Subcutaneous abdominal adipose tissue (tissue), 5 donors: ENCODE results near the gene KIF24.

ENCODE experiments used
- H3K27ac ChIP-seq: one replicate; pipeline ENCODE4 v1.7.0; 2013; ENCODE audit warnings: low read depth, mild to moderate bottlenecking, inconsistent platforms, low read length, moderate library complexity
- H3K27me3 ChIP-seq, 5 donors: one replicate each; pipeline ENCODE4 v1.7.0; 2013; ENCODE audit warnings: low read length in 5 of 5, inconsistent platforms in 1 of 5; ENCODE audit not compliant: control insufficient read depth in 5 of 5, insufficient read depth in 4 of 5
- H3K36me3 ChIP-seq, 5 donors: one replicate each; pipeline ENCODE4 v1.7.0; 2013; ENCODE audit warnings: low read length in 5 of 5; ENCODE audit not compliant: control insufficient read depth in 5 of 5, insufficient read depth in 5 of 5
- H3K4me1 ChIP-seq, 5 donors: one replicate each; pipeline ENCODE4 v1.7.0; 2013; ENCODE audit warnings: low read length in 5 of 5, mild to moderate bottlenecking in 3 of 5, moderate library complexity in 1 of 5; ENCODE audit not compliant: control insufficient read depth in 5 of 5, insufficient read depth in 5 of 5
- H3K4me3 ChIP-seq, 5 donors: one replicate each; pipeline ENCODE4 v1.7.0; 2013; ENCODE audit warnings: low read length in 5 of 5, low read depth in 1 of 5
- H3K9ac ChIP-seq, 5 donors: one replicate each; pipeline ENCODE4 v1.7.0; 2013; ENCODE audit warnings: low read length in 5 of 5, mild to moderate bottlenecking in 4 of 5, moderate library complexity in 3 of 5
- H3K9me3 ChIP-seq, 5 donors: one replicate each; pipeline ENCODE4 v1.7.0; 2013; ENCODE audit warnings: low read length in 5 of 5; ENCODE audit not compliant: control insufficient read depth in 5 of 5
- donor health status: healthy.
- donor health status: healthy.
- donor health status: healthy.
- donor health status: healthy.
- donor health status: healthy.

The KIF24 gene

GRCh38 chr9:34328987-34329832 lies at the start of gene KIF24, which contains the start of gene NUDT2:
Gene KIF24 (minus strand): TSS chr9:34329268. CDS start chr9:34311346, 17,922 bp downstream.
Gene NUDT2 (plus strand): TSS chr9:34329569. CDS start chr9:34339040, 9,471 bp downstream.
- Histone ChIP-seq H3K36me3 (no peaks in the 10 kb centered on the region), H3K4me1 (peaks cover 3 to 22% (median 17%) of the 10 kb centered on the region in 5 donors), H3K27me3 (no peaks in the 10 kb centered on the region), H3K27ac (peak within 1 kb of the TSS; percentile 94), H3K4me3 (peak within 1 kb of the TSS; percentile 90 to 97 (median 93)), H3K9ac (peak within 1 kb of the TSS; percentile 89 to 97 (median 95)), H3K9me3 (no peaks in the 10 kb centered on the region)

- Histone ChIP-seq H3K36me3 (no peaks in the 10 kb centered on the region), H3K4me1 (peaks cover 5 to 55% (median 48%) of the 10 kb centered on the region in 5 donors), H3K4me3 (no peak overlapping the region), H3K27me3 (no peaks in the 10 kb centered on the region), H3K9ac (no peak overlapping the region), H3K9me3 (no peaks in the 10 kb centered on the region), H3K27ac (no peak overlapping the region)
Observed at GRCh38 chr9:34378376-34379060, 49.5 kb upstream of the KIF24 start.

GRCh38 chr9:34377404-34377746 lies 48.3 kb upstream of the KIF24 start:
- Histone ChIP-seq H3K4me3 (peak overlapping the region; percentile 75 to 93 (median 84)), H3K9me3 (no peaks in the 10 kb centered on the region), H3K4me1 (peaks cover 5 to 55% (median 48%) of the 10 kb centered on the region in 5 donors), H3K9ac (peak overlapping the region in 4 of 5 donors; percentile 54 to 90 (median 74)), H3K36me3 (peaks cover 0 to 1% (median 0%) of the 10 kb centered on the region in 5 donors), H3K27ac (peak overlapping the region; percentile 30), H3K27me3 (no peaks in the 10 kb centered on the region)

GRCh38 chr9:34376596-34377403 lies 47.7 kb upstream of the KIF24 start, which contains the start of gene MYORG:
Gene MYORG (minus strand): TSS chr9:34376898. CDS start chr9:34372943, 3,955 bp downstream.
- Histone ChIP-seq H3K36me3 (peaks cover 0 to 7% (median 4%) of the 10 kb centered on the region in 5 donors), H3K9ac (peak within 1 kb of the TSS; percentile 26 to 90 (median 80)), H3K4me1 (peaks cover 5 to 51% (median 46%) of the 10 kb centered on the region in 5 donors), H3K27ac (peak within 1 kb of the TSS; percentile 37), H3K27me3 (no peaks in the 10 kb centered on the region), H3K4me3 (peak within 1 kb of the TSS; percentile 75 to 93 (median 84)), H3K9me3 (peaks cover 0 to 2% (median 0%) of the 10 kb centered on the region in 5 donors)

GRCh38 chr9:34375901-34376595 lies 47.0 kb upstream of the KIF24 start:
- peaks cover 0 to 3% (median 0%) of the 10 kb centered on the region in 5 donors for H3K9me3 ChIP-seq
- peak overlapping the region; percentile 62 to 85 (median 81) for H3K4me3 ChIP-seq
- H3K27me3 ChIP-seq = no peaks in the 10 kb centered on the region
- peaks cover 5 to 48% (median 42%) of the 10 kb centered on the region in 5 donors for H3K4me1 ChIP-seq
- peaks cover 0 to 13% (median 7%) of the 10 kb centered on the region in 5 donors for H3K36me3 ChIP-seq
- peak overlapping the region; percentile 26 to 90 (median 80) for H3K9ac ChIP-seq
- H3K27ac ChIP-seq = peak overlapping the region; percentile 37

GRCh38 chr9:34374905-34375552 lies 46.0 kb upstream of the KIF24 start:
- no peak overlapping the region for H3K27ac ChIP-seq
- H3K9me3 ChIP-seq = peaks cover 0 to 3% (median 0%) of the 10 kb centered on the region in 5 donors
- H3K9ac ChIP-seq = peak overlapping the region in 1 of 5 donors; percentile 83
- peaks cover 8 to 49% (median 38%) of the 10 kb centered on the region in 5 donors for H3K4me1 ChIP-seq
- H3K4me3 ChIP-seq = no peak overlapping the region
- H3K36me3 ChIP-seq = peaks cover 0 to 22% (median 13%) of the 10 kb centered on the region in 5 donors
- H3K27me3 ChIP-seq = no peaks in the 10 kb centered on the region

GRCh38 chr9:34374339-34374738 lies 45.3 kb upstream of the KIF24 start:
- Histone ChIP-seq H3K9ac (no peak overlapping the region), H3K27ac (no peak overlapping the region), H3K4me1 (peaks cover 9 to 46% (median 32%) of the 10 kb centered on the region in 5 donors), H3K4me3 (no peak overlapping the region), H3K9me3 (peaks cover 0 to 3% (median 0%) of the 10 kb centered on the region in 5 donors), H3K27me3 (no peaks in the 10 kb centered on the region), H3K36me3 (peaks cover 0 to 29% (median 14%) of the 10 kb centered on the region in 5 donors)

GRCh38 chr9:34373749-34374148 lies 44.7 kb upstream of the KIF24 start:
- H3K27ac ChIP-seq = no peak overlapping the region
- H3K36me3 ChIP-seq = peaks cover 0 to 29% (median 14%) of the 10 kb centered on the region in 5 donors
- no peaks in the 10 kb centered on the region for H3K27me3 ChIP-seq
- peaks cover 0 to 3% (median 0%) of the 10 kb centered on the region in 5 donors for H3K9me3 ChIP-seq
- peaks cover 9 to 45% (median 30%) of the 10 kb centered on the region in 5 donors for H3K4me1 ChIP-seq
- H3K4me3 ChIP-seq = no peak overlapping the region
- no peak overlapping the region for H3K9ac ChIP-seq
